LNCaP clone FGC (cell line): ENCODE results near the gene INPP5D.

ENCODE experiments used
- DNase-seq: peaks from one replicate; pipeline ENCODE4 v3.0.0-alpha.2; 2011; ENCODE audit warnings: low read depth
- H3K4me3 ChIP-seq: 2 replicates; pipeline ENCODE4 v1.5.1; 2011; ENCODE audit warnings: mild to moderate bottlenecking, low read depth, low read length, control low read depth
- CTCF ChIP-seq: IDR thresholded peaks from 2 replicates; pipeline ENCODE4 v1.5.1; 2012; ENCODE audit warnings: mild to moderate bottlenecking; ENCODE audit not compliant: control insufficient read depth, insufficient read depth; ENCODE audit errors: extremely low read depth

Gene INPP5D

GRCh38 chr2:233247744-233248143, 187.6 kb downstream of the INPP5D start:
- no peak for DNase-seq
- H3K4me3 ChIP-seq: no peak overlapping the region
- no peak for TF ChIP-seq CTCF

GRCh38 chr2:233248999-233249398, 188.9 kb downstream of the INPP5D start:
- TF ChIP-seq CTCF: no peak

GRCh38 chr2:233250568-233250967, 190.4 kb downstream of the INPP5D start:
- no peak for TF ChIP-seq CTCF
- H3K4me3 ChIP-seq: no peak overlapping the region
- DNase-seq: no peak

More at GRCh38 chr2:233248999-233249398, 188.9 kb downstream of the INPP5D start:
- no peak overlapping the region for H3K4me3 ChIP-seq
- no peak for DNase-seq

GRCh38 chr2:233250985-233251305, 190.8 kb downstream of the INPP5D start:
- DNase-seq: no peak
- H3K4me3 ChIP-seq: peak overlapping the region; percentile 93; the same call in 1 of the 2 replicates
- no peak for TF ChIP-seq CTCF

- TF ChIP-seq CTCF: peak; percentile 95
- DNase-seq: peak; percentile 74
- H3K4me3 ChIP-seq: peak within 1 kb of the TSS; percentile 93
Measured at GRCh38 chr2:233251306-233252116, 191.4 kb downstream of the INPP5D start, which contains the start of gene ATG16L1. ATG16L1 (plus strand) TSS chr2:233251673; CDS start chr2:233251828, 155 bp downstream.

GRCh38 chr2:233252227-233252626, 192.1 kb downstream of the INPP5D start:
- peak overlapping the region; percentile 93 for H3K4me3 ChIP-seq
- TF ChIP-seq CTCF: no peak
- DNase-seq: no peak

GRCh38 chr2:233255151-233255550, 195.0 kb downstream of the INPP5D start:
- TF ChIP-seq CTCF: no peak
- no peak overlapping the region for H3K4me3 ChIP-seq
- no peak for DNase-seq
